ENCODE measurements around the gene NRG3. TPM values are rescaled to one million over a fixed set of nuclear protein-coding genes. Genes with fewer than 3 reads are reported as not detected.

NRG3 gene
- total RNA-seq, 1 experiment from 2014 or later, result not detected

GRCh38 chr10:82267960-82268359 is 393.0 kb downstream of the NRG3 start:
- H3K36me3 ChIP-seq (ENCODE audit: control insufficient read depth in 1 of 2, insufficient read depth in 2 of 2, low read length in 2 of 2), result no peaks in the 10 kb centered on the region
- no peak overlapping the region for H3K9ac ChIP-seq (ENCODE audit: low read length)
- intact Hi-C loops (cut with micrococcal nuclease), result no loop called here
- CTCF ChIA-PET, result no interaction called here
- H2AFZ ChIP-seq (ENCODE audit: low read depth, low read length, poor library complexity, severe bottlenecking), result no peak overlapping the region
- no peaks in the 10 kb centered on the region for H3K9me2 ChIP-seq (ENCODE audit: insufficient read depth)
- no peak overlapping the region for H3K4me3 ChIP-seq (replicated peaks in 1 of 2; ENCODE audit: low read depth in 1 of 2, low read length in 2 of 2)
- peaks cover 7 to 28% of the 10 kb centered on the region in 2 experiments; a peak in 2 of 4 replicates for H3K9me3 ChIP-seq (ENCODE audit: control insufficient read depth in 1 of 2, insufficient read depth in 1 of 2, low read depth in 1 of 2, low read length in 2 of 2)
- H3K27ac ChIP-seq (ENCODE audit: low read depth, low read length), result no peak overlapping the region
- ATAC-seq, result no peak
- H3K4me1 ChIP-seq (ENCODE audit: control insufficient read depth in 1 of 2, insufficient read depth in 2 of 2, low read length in 2 of 2), result no peaks in the 10 kb centered on the region
- no peaks in the 10 kb centered on the region for H3K27me3 ChIP-seq (ENCODE audit: insufficient read depth, low read length)
- POLR2A ChIA-PET, result no interaction called here
- no peak overlapping the region for H3K4me2 ChIP-seq (ENCODE audit: low read length)
- H4K20me1 ChIP-seq (ENCODE audit: insufficient read depth), result no peaks in the 10 kb centered on the region
- BruUV-seq (replicated peaks), result no TSS peak
- RAD21 ChIA-PET (ENCODE audit: low non-redundant PET in 1 of 2, low total read pairs in 2 of 2, uncharacterized antibody in 2 of 2, unreplicated experiment in 2 of 2), result no interaction called here
- no peak for DNase-seq (ENCODE audit: low read depth, low spot score)
- H3K79me2 ChIP-seq (ENCODE audit: insufficient read depth, low read length), result no peaks in the 10 kb centered on the region
- TF ChIP-seq RAD21 (IDR thresholded peaks at IDR 0.05; ENCODE audit: low read depth), result no peak
- TF ChIP-seq SIN3A (IDR thresholded peaks at IDR 0.05; ENCODE audit: low read depth), result no peak
- no peak for TF ChIP-seq ELF1 (IDR thresholded peaks at IDR 0.05; ENCODE audit: borderline replicate concordance, low read depth)
- TF ChIP-seq FOSL1 (IDR thresholded peaks at IDR 0.05; ENCODE audit: low read depth), result no peak
- TF ChIP-seq SRF (IDR thresholded peaks at IDR 0.05; ENCODE audit: low read depth), result no peak
- no peak for TF ChIP-seq ZNF274 (IDR thresholded peaks at IDR 0.05; ENCODE audit: low read depth, low read length)
- no peak for TF ChIP-seq ATF3 (IDR thresholded peaks at IDR 0.05)
- no peak for TF ChIP-seq MAX (IDR thresholded peaks at IDR 0.05)
- no peak for TF ChIP-seq CTCF (IDR thresholded peaks at IDR 0.05 in 2 of 3, conservative IDR thresholded peaks at IDR 0.05 in 1 of 3; ENCODE audit: borderline replicate concordance in 1 of 3, insufficient read depth in 1 of 3, low read depth in 2 of 3, low read length in 2 of 3)
- no peak for TF ChIP-seq SP1 (IDR thresholded peaks at IDR 0.05; ENCODE audit: low read depth)
- TF ChIP-seq YY1 (IDR thresholded peaks at IDR 0.05; ENCODE audit: extremely low read depth, insufficient replicate concordance, low read depth, low read length), result no peak
- no peak for TF ChIP-seq REST (IDR thresholded peaks at IDR 0.05; ENCODE audit: low read depth)
- TF ChIP-seq CBX3 (IDR thresholded peaks at IDR 0.05; ENCODE audit: low read depth), result no peak
- no peak for TF ChIP-seq EZH2 (IDR thresholded peaks at IDR 0.05)
- no peak for TF ChIP-seq CEBPB (IDR thresholded peaks at IDR 0.05; ENCODE audit: low read depth)
- TF ChIP-seq ZFX (IDR thresholded peaks at IDR 0.05), result no peak
- TF ChIP-seq EGR1 (IDR thresholded peaks at IDR 0.05; ENCODE audit: low read depth), result no peak
